SK-N-MC (cell line): ENCODE results near the gene PID1.

Source experiments
- EZH2 ChIP-seq: fragments of 200-600 bp; sonication (generic); IDR thresholded peaks from one replicate; pipeline ENCODE4 v1.6.1; 2017; ENCODE audit warnings: antibody characterized with exemption
- POLR2AphosphoS5 ChIP-seq: IDR thresholded peaks from 2 replicates; pipeline ENCODE4 v1.6.1; 2012; ENCODE audit warnings: mild to moderate bottlenecking, low read depth, low read length, borderline replicate concordance

- TF ChIP-seq EZH2 = no peak
- no peak for TF ChIP-seq POLR2AphosphoS5
These were observed 60.4 kb downstream of the PID1 start for GRCh38 chr2:229210641-229211040.
